SU-DHL-6 (cell line): ENCODE results near the gene LRIG1.

Experiments
- H2AFZ ChIP-seq: fragments of 200-600 bp; sonication (generic); 2 replicates; pipeline ENCODE4 v1.6.1; 2014; ENCODE audit warnings: low read depth, mild to moderate bottlenecking, moderate library complexity, mixed read lengths, antibody characterized with exemption, low read length; ENCODE audit not compliant: severe bottlenecking
- H3F3A ChIP-seq: fragments of 200-600 bp; shearing (Covaris generic); 2 replicates; pipeline ENCODE4 v1.6.0; 2016; ENCODE audit warnings: antibody characterized with exemption, mild to moderate bottlenecking; ENCODE audit not compliant: insufficient read depth
- H3K27ac ChIP-seq: fragments of 200-600 bp; sonication (generic); 2 replicates; pipeline ENCODE4 v1.5.1; 2016; ENCODE audit warnings: low read depth, mild to moderate bottlenecking, low read length, moderate library complexity, mixed read lengths
- H3K27me3 ChIP-seq: fragments of 200-600 bp; sonication (generic), shearing (Covaris generic); 2 replicates; pipeline ENCODE4 v1.6.0; 2014; ENCODE audit warnings: mild to moderate bottlenecking, low read length
- H3K36me3 ChIP-seq: fragments of 200-600 bp; sonication (generic); 2 replicates; pipeline ENCODE4 v1.6.1; 2014; ENCODE audit warnings: mild to moderate bottlenecking, low read length, mixed read lengths
- H3K4me2 ChIP-seq: fragments of 300-600, 200-600 bp; shearing (Covaris generic), sonication (generic); 2 replicates; pipeline ENCODE4 v1.6.0; 2014; ENCODE audit warnings: low read length, low read depth, mild to moderate bottlenecking; ENCODE audit not compliant: poor library complexity, severe bottlenecking
- H3K4me3 ChIP-seq: fragments of 200-600 bp; sonication (generic); 2 replicates; pipeline ENCODE4 v1.5.1; 2014; ENCODE audit warnings: antibody characterized with exemption, low read length, mild to moderate bottlenecking, mixed read lengths; ENCODE audit not compliant: insufficient read depth, poor library complexity, severe bottlenecking
- H3K79me2 ChIP-seq: fragments of 200-600 bp; sonication (generic); 2 replicates; pipeline ENCODE4 v1.6.1; 2014; ENCODE audit warnings: mild to moderate bottlenecking, low read length, moderate library complexity; ENCODE audit not compliant: insufficient read depth
- H3K9ac ChIP-seq: fragments of 200-600 bp; sonication (generic); 2 replicates; pipeline ENCODE4 v1.7.0; 2014; ENCODE audit warnings: mild to moderate bottlenecking, low read length
- H3K9me2 ChIP-seq: fragments of 200-600 bp; sonication (generic); replicated peaks from 2 replicates; pipeline ENCODE4 v1.6.1; 2014; ENCODE audit warnings: low read length; ENCODE audit not compliant: insufficient read depth
- H3K9me3 ChIP-seq: fragments of 200-600 bp; sonication (generic); 2 replicates; pipeline ENCODE4 v1.6.1; 2014; ENCODE audit warnings: low read length, mixed read lengths; ENCODE audit not compliant: insufficient read depth
- H4K20me1 ChIP-seq: fragments of 200-600 bp; sonication (generic); 2 replicates; pipeline ENCODE4 v1.6.1; 2014; ENCODE audit warnings: low read depth, mild to moderate bottlenecking, antibody characterized with exemption, low read length, moderate library complexity, mixed read lengths
- EZH2phosphoT487 ChIP-seq: fragments of 200-600 bp; sonication (generic), shearing (Covaris generic); conservative IDR thresholded peaks from 2 replicates; pipeline ENCODE4 v1.6.1; 2018; ENCODE audit warnings: mild to moderate bottlenecking, antibody characterized with exemption, low read length, moderate library complexity, mixed read lengths
- TF ChIP-seq, protein P1 (sequence below): fragments of 200-600 bp; sonication (generic); IDR thresholded peaks from one replicate; pipeline ENCODE4 v1.5.1; 2017; ENCODE audit warnings: antibody characterized with exemption, mild to moderate bottlenecking, low read length, moderate library complexity; ENCODE audit not compliant: insufficient read depth, poor library complexity, severe bottlenecking

LRIG1 gene

DNA sequence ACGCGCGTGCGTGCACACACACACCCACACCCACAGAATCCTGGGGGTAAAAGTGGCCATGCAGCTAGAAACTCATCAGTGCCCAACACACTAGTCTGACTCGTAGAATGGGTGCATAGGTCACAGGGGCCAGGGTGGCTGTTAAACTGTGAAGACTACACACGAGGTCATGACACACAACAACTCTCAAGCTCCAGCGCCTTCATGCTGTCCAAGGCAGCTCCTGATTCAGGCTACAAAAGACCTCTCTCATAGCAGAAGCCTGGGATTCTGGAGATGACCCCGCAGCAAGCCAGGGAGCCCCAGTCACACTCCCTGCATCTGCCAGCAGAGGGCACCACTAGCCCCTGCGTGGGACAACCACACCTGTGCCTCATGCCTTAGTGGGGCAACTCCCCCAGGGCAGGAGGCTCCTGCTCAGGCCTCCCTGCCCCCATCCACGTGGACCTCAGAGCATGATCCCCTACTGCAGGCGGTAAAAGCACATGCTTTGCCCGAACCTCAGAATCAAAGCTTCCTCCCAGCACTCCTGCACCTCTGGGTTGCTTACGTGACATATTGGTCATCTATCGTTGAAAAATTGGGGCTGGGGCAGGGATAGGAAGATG is 93.1 kb downstream of the LRIG1 start:
- Histone ChIP-seq H3F3A (no peaks in the 10 kb centered on the region), H3K4me3 (no peak overlapping the region), H3K79me2 (no peaks in the 10 kb centered on the region), H3K9me3 (no peaks in the 10 kb centered on the region), H3K9me2 (no peaks in the 10 kb centered on the region), H3K36me3 (no peaks in the 10 kb centered on the region), H3K27me3 (no peaks in the 10 kb centered on the region), H2AFZ (no peak overlapping the region), H4K20me1 (no peaks in the 10 kb centered on the region), H3K4me2 (no peak overlapping the region), H3K9ac (no peak overlapping the region), H3K27ac (no peak overlapping the region)
- no peak for TF ChIP-seq EZH2phosphoT487
- TF ChIP-seq, protein P1, sequence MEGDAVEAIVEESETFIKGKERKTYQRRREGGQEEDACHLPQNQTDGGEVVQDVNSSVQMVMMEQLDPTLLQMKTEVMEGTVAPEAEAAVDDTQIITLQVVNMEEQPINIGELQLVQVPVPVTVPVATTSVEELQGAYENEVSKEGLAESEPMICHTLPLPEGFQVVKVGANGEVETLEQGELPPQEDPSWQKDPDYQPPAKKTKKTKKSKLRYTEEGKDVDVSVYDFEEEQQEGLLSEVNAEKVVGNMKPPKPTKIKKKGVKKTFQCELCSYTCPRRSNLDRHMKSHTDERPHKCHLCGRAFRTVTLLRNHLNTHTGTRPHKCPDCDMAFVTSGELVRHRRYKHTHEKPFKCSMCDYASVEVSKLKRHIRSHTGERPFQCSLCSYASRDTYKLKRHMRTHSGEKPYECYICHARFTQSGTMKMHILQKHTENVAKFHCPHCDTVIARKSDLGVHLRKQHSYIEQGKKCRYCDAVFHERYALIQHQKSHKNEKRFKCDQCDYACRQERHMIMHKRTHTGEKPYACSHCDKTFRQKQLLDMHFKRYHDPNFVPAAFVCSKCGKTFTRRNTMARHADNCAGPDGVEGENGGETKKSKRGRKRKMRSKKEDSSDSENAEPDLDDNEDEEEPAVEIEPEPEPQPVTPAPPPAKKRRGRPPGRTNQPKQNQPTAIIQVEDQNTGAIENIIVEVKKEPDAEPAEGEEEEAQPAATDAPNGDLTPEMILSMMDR, result peak; percentile 71

DNA sequence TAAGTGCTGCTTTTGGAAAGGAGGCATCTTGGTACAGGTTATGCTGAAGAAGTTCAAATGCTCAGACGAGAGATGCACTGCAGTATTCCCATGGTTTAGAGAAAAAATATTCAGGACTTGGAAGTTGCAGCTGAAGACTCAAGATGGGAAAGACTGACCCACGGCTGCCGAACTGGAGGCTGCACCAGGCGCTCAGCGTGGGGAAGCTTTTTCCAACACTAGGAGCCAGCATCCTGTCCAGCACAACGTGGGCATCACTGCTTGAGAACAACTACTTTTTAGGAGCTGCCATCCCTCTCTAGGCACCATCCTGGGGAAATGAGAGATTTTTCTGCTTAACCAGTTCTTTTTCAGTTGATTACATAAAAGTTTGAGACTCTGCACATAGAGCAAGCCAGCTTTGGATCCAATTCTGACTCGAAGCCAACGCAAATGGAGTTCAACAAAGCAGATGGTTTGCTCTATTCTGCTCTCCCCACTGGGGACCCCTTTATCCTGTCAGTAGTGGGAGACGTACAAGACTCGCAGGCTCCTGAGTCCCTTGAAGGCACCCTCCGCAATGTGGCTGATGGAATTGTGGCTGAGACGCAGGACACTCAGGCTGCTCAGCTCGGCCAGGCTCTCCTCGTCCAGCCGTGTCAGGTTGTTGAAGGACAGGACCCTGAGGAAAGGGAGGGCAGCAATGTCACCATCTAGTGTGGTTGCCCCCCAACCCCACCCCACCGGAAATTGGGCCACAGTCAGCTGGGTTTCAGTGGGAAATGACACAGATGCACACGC is 93.8 kb downstream of the LRIG1 start:
- Histone ChIP-seq H3K36me3 (no peaks in the 10 kb centered on the region), H3K79me2 (no peaks in the 10 kb centered on the region), H4K20me1 (no peaks in the 10 kb centered on the region), H3F3A (no peaks in the 10 kb centered on the region), H2AFZ (no peak overlapping the region), H3K9ac (no peak overlapping the region), H3K9me3 (no peaks in the 10 kb centered on the region), H3K9me2 (no peaks in the 10 kb centered on the region), H3K27me3 (no peaks in the 10 kb centered on the region), H3K4me2 (no peak overlapping the region), H3K27ac (no peak overlapping the region), H3K4me3 (no peak overlapping the region)
- TF ChIP-seq, protein P1, result no peak
- TF ChIP-seq EZH2phosphoT487, result no peak

DNA sequence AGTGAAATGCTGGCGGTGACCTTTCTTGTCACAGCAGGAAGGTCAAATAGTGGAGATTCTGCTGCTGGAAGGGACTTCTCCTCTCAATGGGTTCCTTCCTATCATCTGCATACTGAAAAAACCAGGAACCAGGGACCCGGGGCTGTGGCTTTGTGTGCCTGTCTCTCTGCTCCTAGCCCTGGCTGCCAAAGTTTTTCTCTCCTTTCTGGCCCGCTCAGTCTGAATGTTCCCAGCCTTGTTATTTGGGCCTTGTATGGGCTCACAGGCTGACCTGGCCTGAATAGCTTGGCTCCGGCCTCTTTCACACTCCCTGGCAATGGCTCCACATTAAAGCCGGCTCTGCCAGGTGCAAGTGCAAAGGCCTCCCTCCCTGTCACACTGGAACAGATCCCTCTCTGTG is 94.7 kb downstream of the LRIG1 start:
- H3K9me3 ChIP-seq, result no peaks in the 10 kb centered on the region
- no peak overlapping the region for H3K27ac ChIP-seq

More for the DNA sequence above, 94.7 kb downstream of the LRIG1 start:
- Histone ChIP-seq H3K79me2 (no peaks in the 10 kb centered on the region), H3K27me3 (no peaks in the 10 kb centered on the region), H2AFZ (no peak overlapping the region), H3K9me2 (no peaks in the 10 kb centered on the region), H3K4me2 (no peak overlapping the region), H4K20me1 (no peaks in the 10 kb centered on the region), H3K9ac (no peak overlapping the region), H3F3A (no peaks in the 10 kb centered on the region), H3K36me3 (no peaks in the 10 kb centered on the region), H3K4me3 (no peak overlapping the region)
- TF ChIP-seq, protein P1, result no peak
- TF ChIP-seq EZH2phosphoT487, result no peak
